Embryonic facial prominence (tissue), 1 donor: ENCODE results near the gene MTHFD2L.
"Not testable (repeated sequence)": the region's sequence is repeated elsewhere in the genome, so short reads cannot be mapped to it uniquely, and the experiment has no call there.

Experiments
- DNase-seq: peaks from one replicate; pipeline ENCODE4 v3.0.0-alpha.2; 2016; ENCODE audit errors: extremely low spot score

The MTHFD2L gene

GRCh38 chr4:74189331-74190043 is 31.6 kb downstream of the MTHFD2L start:
- DNase-seq, result peak; percentile 14

GRCh38 chr4:74190332-74190731 is 32.4 kb downstream of the MTHFD2L start:
- no peak for DNase-seq

GRCh38 chr4:74190919-74191397 is 33.0 kb downstream of the MTHFD2L start:
- no peak for DNase-seq

- DNase-seq, result no peak
Measured at GRCh38 chr4:74197080-74197479, 39.2 kb downstream of the MTHFD2L start.

- DNase-seq, result no peak
Measured at GRCh38 chr4:74202062-74202586, 44.2 kb downstream of the MTHFD2L start.

- no peak for DNase-seq
Measured at GRCh38 chr4:74203467-74203866, 45.5 kb downstream of the MTHFD2L start.

- DNase-seq, result no peak
Measured at GRCh38 chr4:74205046-74205445, 47.1 kb downstream of the MTHFD2L start.

GRCh38 chr4:74205559-74205958 is 47.6 kb downstream of the MTHFD2L start:
- DNase-seq, result no peak

- DNase-seq, result no peak
Measured at GRCh38 chr4:74206088-74206825, 48.3 kb downstream of the MTHFD2L start.

- not testable (repeated sequence) for DNase-seq
Measured at GRCh38 chr4:74214457-74215159, 56.7 kb downstream of the MTHFD2L start.

- DNase-seq, result not testable (repeated sequence)
Measured at GRCh38 chr4:74215236-74215635, 57.3 kb downstream of the MTHFD2L start.

GRCh38 chr4:74217365-74217764 is 59.4 kb downstream of the MTHFD2L start:
- DNase-seq, result no peak

- DNase-seq, result no peak
Measured at GRCh38 chr4:74218201-74218600, 60.3 kb downstream of the MTHFD2L start.

- DNase-seq, result no peak
Measured at GRCh38 chr4:74219240-74219639, 61.3 kb downstream of the MTHFD2L start.

- DNase-seq, result no peak
Measured at GRCh38 chr4:74223098-74223497, 65.2 kb downstream of the MTHFD2L start.

- no peak for DNase-seq
Measured at GRCh38 chr4:74223801-74224200, 65.9 kb downstream of the MTHFD2L start.

GRCh38 chr4:74228691-74229640 is 71.0 kb downstream of the MTHFD2L start:
- DNase-seq, result no peak

GRCh38 chr4:74230902-74231499 is 73.1 kb downstream of the MTHFD2L start:
- DNase-seq, result no peak

GRCh38 chr4:74235135-74235534 is 77.2 kb downstream of the MTHFD2L start:
- no peak for DNase-seq

- no peak for DNase-seq
Measured at GRCh38 chr4:74237425-74237966, 79.6 kb downstream of the MTHFD2L start.
